Measurements from ENCODE around the gene TOX2. TPM values are rescaled to one million over a fixed set of nuclear protein-coding genes. Genes with fewer than 3 reads are reported as not detected.
A peak's percentile ranks its signal among the peaks of the same experiment; 100 is the strongest.

TOX2 gene
- total and polyA plus RNA-seq, 9 donors: 0.44 to 5.7 (median 2.2) TPM

DNA sequence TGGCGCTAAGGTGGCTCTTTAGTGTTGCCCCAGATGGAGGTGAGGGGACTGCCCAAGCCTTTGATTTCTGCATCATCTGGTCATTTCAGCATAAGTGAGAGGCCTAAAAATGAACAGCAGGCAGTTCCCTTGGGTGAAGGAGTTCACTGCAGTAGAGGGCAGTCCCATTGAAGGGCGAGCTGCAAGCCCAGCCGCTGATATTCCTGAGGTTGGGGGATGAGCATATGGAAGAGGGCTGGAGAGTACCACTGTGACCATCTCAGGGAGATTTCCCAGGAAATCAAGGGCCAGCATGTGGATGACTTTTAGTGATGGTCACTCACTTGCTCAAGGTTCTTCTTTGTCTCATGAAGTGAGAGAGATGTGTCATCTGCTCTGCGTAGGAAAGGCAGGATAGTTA is 9.3 kb downstream of the TOX2 start:
- Histone ChIP-seq H3K9me3 (replicated peaks; ENCODE audit: control insufficient read depth, low read depth, low read length) (no peaks in the 10 kb centered on the region), H3K27me3 (ENCODE audit: control insufficient read depth, insufficient read depth, low read length) (peaks cover 35% of the 10 kb centered on the region), H3K4me3 (ENCODE audit: low read length) (no peak overlapping the region), H3K27ac (ENCODE audit: low read length) (no peak overlapping the region), H3K36me3 (ENCODE audit: control insufficient read depth, insufficient read depth, low read length) (no peaks in the 10 kb centered on the region), H3K4me1 (ENCODE audit: control insufficient read depth, insufficient read depth, low read length) (peaks cover 3% of the 10 kb centered on the region)
- no peak for DNase-seq
- 87% methylated on average over 4 of the region's 4 CpGs for WGBS (ENCODE audit: insufficient coverage)

GRCh38 chr20:43925215-43925614 is 10.6 kb downstream of the TOX2 start:
- H3K4me1 ChIP-seq (ENCODE audit: control insufficient read depth, insufficient read depth, low read length): peaks cover 3% of the 10 kb centered on the region
- no peak for DNase-seq
- peaks cover 31% of the 10 kb centered on the region for H3K27me3 ChIP-seq (ENCODE audit: control insufficient read depth, insufficient read depth, low read length)
- whole genome bisulfite sequencing (ENCODE audit: insufficient coverage): 51% methylated on average over 4 of the region's 10 CpGs
- no peaks in the 10 kb centered on the region for H3K36me3 ChIP-seq (ENCODE audit: control insufficient read depth, insufficient read depth, low read length)
- H3K9me3 ChIP-seq (replicated peaks; ENCODE audit: control insufficient read depth, low read depth, low read length): no peaks in the 10 kb centered on the region
- H3K27ac ChIP-seq (ENCODE audit: low read length): no peak overlapping the region
- H3K4me3 ChIP-seq (ENCODE audit: low read length): no peak overlapping the region

DNA sequence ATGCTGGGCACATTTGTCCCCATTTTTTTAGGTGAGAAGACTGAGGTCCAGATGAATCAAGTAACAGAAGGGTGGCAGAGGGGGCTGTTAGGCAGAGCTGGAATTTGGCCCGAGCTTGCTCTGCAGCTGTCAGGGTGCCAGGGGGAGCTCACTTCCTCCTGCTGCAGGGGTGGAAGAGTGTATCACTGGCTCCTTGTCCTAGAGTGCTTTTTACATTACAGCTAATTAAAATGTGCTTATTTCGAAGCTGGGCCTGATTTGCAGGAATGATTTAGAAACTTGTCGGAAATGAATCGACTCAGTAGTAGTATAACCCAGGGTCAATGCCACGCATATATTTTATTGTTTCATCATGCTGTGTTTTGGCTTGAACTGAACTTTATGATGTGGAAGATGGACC is 11.1 kb downstream of the TOX2 start:
- Histone ChIP-seq H3K4me1 (ENCODE audit: control insufficient read depth, insufficient read depth, low read length) (peaks cover 3% of the 10 kb centered on the region), H3K27me3 (ENCODE audit: control insufficient read depth, insufficient read depth, low read length) (peaks cover 26% of the 10 kb centered on the region), H3K9me3 (replicated peaks; ENCODE audit: control insufficient read depth, low read depth, low read length) (no peaks in the 10 kb centered on the region), H3K27ac (ENCODE audit: low read length) (no peak overlapping the region), H3K36me3 (ENCODE audit: control insufficient read depth, insufficient read depth, low read length) (no peaks in the 10 kb centered on the region), H3K4me3 (ENCODE audit: low read length) (no peak overlapping the region)
- 14% methylated on average over 1 of the region's 5 CpGs for WGBS (ENCODE audit: insufficient coverage)
- DNase-seq: peak; percentile 47

DNA sequence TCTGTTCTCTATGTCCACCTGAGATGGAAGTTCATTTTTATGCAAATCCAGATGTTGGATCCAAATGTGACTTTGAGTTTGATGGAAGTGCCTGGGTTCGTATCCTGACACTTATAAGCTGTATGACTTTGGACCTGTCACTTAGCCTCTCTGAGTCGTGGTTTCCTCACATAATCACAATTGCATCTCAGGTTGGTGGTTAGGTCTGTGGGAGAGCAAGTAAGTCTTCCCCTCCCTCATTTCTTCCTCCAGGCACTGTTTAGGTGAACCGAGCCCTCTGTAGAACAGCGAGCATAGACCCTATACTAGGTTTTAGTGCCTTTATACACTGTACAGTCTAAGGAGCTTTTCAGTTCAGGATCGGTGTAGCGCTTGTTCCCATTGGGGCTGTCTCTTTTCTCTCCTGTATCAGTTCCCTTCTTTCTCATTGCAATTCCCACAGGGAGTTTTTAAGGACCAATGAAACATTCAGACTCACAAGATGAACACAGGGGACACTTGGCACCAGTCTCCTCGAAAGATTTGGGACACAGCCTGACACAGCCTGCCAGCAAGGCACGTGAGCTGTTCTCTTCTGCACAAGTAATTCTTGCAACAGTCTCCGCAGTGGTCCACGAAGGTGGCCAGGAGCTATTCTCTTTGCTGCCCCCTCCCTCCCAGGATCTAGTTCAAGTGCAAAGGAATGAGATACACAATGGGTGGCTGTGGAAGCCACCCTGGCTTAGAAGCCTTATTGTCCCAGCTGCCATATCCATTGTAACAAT is 11.8 kb downstream of the TOX2 start:
- no peaks in the 10 kb centered on the region for H3K36me3 ChIP-seq (ENCODE audit: control insufficient read depth, insufficient read depth, low read length)

GRCh38 chr20:43931976-43932375 is 17.3 kb downstream of the TOX2 start:
- Histone ChIP-seq H3K36me3 (ENCODE audit: control insufficient read depth, insufficient read depth, low read length) (no peaks in the 10 kb centered on the region), H3K27me3 (ENCODE audit: control insufficient read depth, insufficient read depth, low read length) (peaks cover 8% of the 10 kb centered on the region), H3K9me3 (replicated peaks; ENCODE audit: control insufficient read depth, low read depth, low read length) (no peaks in the 10 kb centered on the region), H3K27ac (ENCODE audit: low read length) (no peak overlapping the region), H3K4me1 (ENCODE audit: control insufficient read depth, insufficient read depth, low read length) (peaks cover 3% of the 10 kb centered on the region), H3K4me3 (ENCODE audit: low read length) (no peak overlapping the region)
- no peak for DNase-seq
- WGBS (ENCODE audit: insufficient coverage): 100% methylated on average over 1 of the region's 2 CpGs

More for the DNA sequence above, 11.8 kb downstream of the TOX2 start:
- no peak overlapping the region for H3K4me3 ChIP-seq (ENCODE audit: low read length)
- peaks cover 26% of the 10 kb centered on the region for H3K27me3 ChIP-seq (ENCODE audit: control insufficient read depth, insufficient read depth, low read length)
- no peak for DNase-seq
- WGBS (ENCODE audit: insufficient coverage): 52% methylated on average over 7 of the region's 10 CpGs
- H3K9me3 ChIP-seq (replicated peaks; ENCODE audit: control insufficient read depth, low read depth, low read length): no peaks in the 10 kb centered on the region
- H3K4me1 ChIP-seq (ENCODE audit: control insufficient read depth, insufficient read depth, low read length): peaks cover 3% of the 10 kb centered on the region
- no peak overlapping the region for H3K27ac ChIP-seq (ENCODE audit: low read length)

DNA sequence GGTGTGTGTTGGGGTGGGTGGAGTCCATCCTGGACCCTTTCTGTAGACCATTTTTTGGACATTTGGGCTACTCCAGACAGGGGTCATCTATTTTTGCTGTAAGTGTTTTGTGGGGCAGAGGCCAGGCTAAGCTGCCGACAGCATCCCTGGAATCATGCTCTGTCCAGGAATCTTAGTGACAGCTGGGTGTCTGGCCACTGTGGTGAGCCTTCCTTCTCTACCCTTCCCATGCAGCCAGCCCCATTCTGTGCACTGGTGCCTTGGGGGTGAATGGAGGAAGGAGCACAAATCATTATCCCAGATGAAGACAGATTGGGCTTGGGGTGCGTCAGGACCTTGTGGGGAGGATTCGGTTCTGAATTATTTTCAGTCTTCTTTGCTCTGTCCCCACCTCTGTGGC is 20.2 kb downstream of the TOX2 start:
- Histone ChIP-seq H3K27ac (ENCODE audit: low read length) (no peak overlapping the region), H3K27me3 (ENCODE audit: control insufficient read depth, insufficient read depth, low read length) (peaks cover 4% of the 10 kb centered on the region), H3K4me1 (ENCODE audit: control insufficient read depth, insufficient read depth, low read length) (peaks cover 10% of the 10 kb centered on the region), H3K9me3 (replicated peaks; ENCODE audit: control insufficient read depth, low read depth, low read length) (no peaks in the 10 kb centered on the region), H3K4me3 (ENCODE audit: low read length) (no peak overlapping the region), H3K36me3 (ENCODE audit: control insufficient read depth, insufficient read depth, low read length) (no peaks in the 10 kb centered on the region)
- no CpG with 5 or more reads among the region's 3 CpGs for WGBS (ENCODE audit: insufficient coverage)
- DNase-seq: no peak

DNA sequence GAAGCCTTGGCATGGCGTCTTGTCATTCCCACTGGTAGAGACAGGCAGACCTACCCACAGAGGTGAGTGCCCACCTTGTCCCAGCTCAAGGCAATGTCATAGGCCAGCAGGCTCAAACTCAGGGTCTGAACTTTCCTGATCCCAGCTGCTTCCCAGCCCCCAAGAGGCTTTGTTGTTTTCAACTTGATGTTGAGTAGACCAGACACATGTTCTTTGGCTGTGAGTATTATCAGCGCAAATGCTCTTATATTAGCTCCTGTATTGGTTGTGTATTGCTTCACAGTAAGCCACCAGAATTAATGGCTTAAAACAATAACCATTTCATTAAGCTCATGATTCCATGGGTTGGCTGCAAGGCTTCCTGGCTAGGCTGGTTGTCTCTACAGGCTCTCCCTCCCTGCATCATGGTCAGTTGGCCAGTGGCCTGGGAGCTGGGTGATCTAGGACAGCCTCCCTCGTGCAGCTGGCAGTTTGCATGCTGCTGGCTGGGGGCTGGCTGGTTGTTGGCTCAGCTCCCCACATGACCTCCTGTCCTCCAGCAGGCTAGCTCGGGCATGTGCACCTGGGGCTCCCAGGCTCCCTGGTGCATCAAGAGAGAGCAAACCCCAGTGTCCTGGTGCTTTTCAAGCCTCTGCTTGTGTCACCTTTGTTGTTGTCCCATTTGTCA is 21.6 kb downstream of the TOX2 start:
- no peak overlapping the region for H3K27ac ChIP-seq (ENCODE audit: low read length)
- H3K36me3 ChIP-seq (ENCODE audit: control insufficient read depth, insufficient read depth, low read length): no peaks in the 10 kb centered on the region
- H3K27me3 ChIP-seq (ENCODE audit: control insufficient read depth, insufficient read depth, low read length): peaks cover 9% of the 10 kb centered on the region
- 49% methylated on average over 3 of the region's 4 CpGs for WGBS (ENCODE audit: insufficient coverage)
- no peak for DNase-seq
- H3K4me3 ChIP-seq (ENCODE audit: low read length): no peak overlapping the region
- H3K4me1 ChIP-seq (ENCODE audit: control insufficient read depth, insufficient read depth, low read length): peaks cover 10% of the 10 kb centered on the region
- no peaks in the 10 kb centered on the region for H3K9me3 ChIP-seq (replicated peaks; ENCODE audit: control insufficient read depth, low read depth, low read length)

DNA sequence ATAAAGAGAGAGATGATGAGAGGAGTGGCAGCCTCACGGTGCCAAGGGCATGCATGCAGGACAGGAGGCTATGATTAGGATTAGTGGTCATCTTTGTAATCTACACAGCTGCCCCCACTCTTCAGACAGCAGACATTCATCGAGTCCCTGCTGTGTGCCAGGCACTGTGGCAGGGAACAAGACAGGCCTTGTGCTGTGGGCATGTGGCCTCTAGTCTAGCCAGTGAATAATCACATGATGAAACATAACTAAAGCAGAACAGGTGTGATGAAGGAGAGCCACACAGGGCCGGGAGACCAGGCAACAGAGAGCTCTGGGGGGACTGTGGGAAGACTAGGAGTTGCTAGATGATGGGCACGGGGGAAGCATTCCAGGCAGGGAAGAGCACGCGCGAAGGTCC is 22.2 kb downstream of the TOX2 start:
- H3K4me1 ChIP-seq (ENCODE audit: control insufficient read depth, insufficient read depth, low read length): peaks cover 10% of the 10 kb centered on the region
- no peak for DNase-seq
- H3K4me3 ChIP-seq (ENCODE audit: low read length): no peak overlapping the region
- H3K36me3 ChIP-seq (ENCODE audit: control insufficient read depth, insufficient read depth, low read length): no peaks in the 10 kb centered on the region
- H3K9me3 ChIP-seq (replicated peaks; ENCODE audit: control insufficient read depth, low read depth, low read length): no peaks in the 10 kb centered on the region
- H3K27ac ChIP-seq (ENCODE audit: low read length): no peak overlapping the region
- H3K27me3 ChIP-seq (ENCODE audit: control insufficient read depth, insufficient read depth, low read length): peaks cover 5% of the 10 kb centered on the region
- 76% methylated on average over 5 of the region's 7 CpGs for WGBS (ENCODE audit: insufficient coverage)

- no peak overlapping the region for H3K27ac ChIP-seq (ENCODE audit: low read length)
- WGBS (ENCODE audit: insufficient coverage): 65% methylated on average over 7 of the region's 7 CpGs
- H3K4me1 ChIP-seq (ENCODE audit: control insufficient read depth, insufficient read depth, low read length): peaks cover 10% of the 10 kb centered on the region
- peaks cover 5% of the 10 kb centered on the region for H3K27me3 ChIP-seq (ENCODE audit: control insufficient read depth, insufficient read depth, low read length)
- no peak overlapping the region for H3K4me3 ChIP-seq (ENCODE audit: low read length)
- DNase-seq: no peak
- H3K36me3 ChIP-seq (ENCODE audit: control insufficient read depth, insufficient read depth, low read length): no peaks in the 10 kb centered on the region
- no peaks in the 10 kb centered on the region for H3K9me3 ChIP-seq (replicated peaks; ENCODE audit: control insufficient read depth, low read depth, low read length)
These were observed 22.9 kb downstream of the TOX2 start for GRCh38 chr20:43937591-43937990.

DNA sequence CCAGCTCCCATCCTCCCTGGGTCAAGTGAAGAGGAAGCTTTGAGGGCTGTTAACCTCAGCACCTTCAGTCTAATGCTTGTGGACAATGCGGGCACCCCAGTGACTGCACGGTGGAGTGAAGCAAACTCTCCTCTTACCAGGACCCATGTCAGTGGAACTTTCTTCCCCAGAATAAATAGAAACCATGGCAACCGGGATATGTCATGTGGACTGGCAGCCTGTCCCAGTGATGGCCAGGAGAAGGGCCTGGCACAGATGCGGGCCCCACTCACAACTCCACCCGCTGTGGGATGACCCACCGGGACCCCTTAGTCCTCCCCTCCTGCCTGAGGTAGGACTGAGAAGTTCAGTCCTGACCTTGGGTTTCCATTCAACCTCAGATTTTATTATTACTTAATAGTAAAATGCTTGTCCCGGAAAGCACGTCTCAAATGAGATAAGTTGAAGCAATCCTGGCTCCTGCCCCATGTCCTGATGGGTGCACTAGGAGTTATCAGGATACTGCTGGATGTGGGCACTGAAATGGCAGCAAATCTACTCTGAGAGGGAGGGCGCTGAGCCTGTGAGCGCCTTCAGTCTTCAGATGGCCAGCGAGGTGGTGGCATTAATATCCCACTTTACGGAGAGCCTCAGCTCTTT is 23.5 kb downstream of the TOX2 start:
- peaks cover 14% of the 10 kb centered on the region for H3K4me1 ChIP-seq (ENCODE audit: control insufficient read depth, insufficient read depth, low read length)
- WGBS (ENCODE audit: insufficient coverage): 84% methylated on average over 8 of the region's 12 CpGs

More for the DNA sequence above, 23.5 kb downstream of the TOX2 start:
- Histone ChIP-seq H3K27me3 (ENCODE audit: control insufficient read depth, insufficient read depth, low read length) (peaks cover 5% of the 10 kb centered on the region), H3K9me3 (replicated peaks; ENCODE audit: control insufficient read depth, low read depth, low read length) (no peaks in the 10 kb centered on the region), H3K36me3 (ENCODE audit: control insufficient read depth, insufficient read depth, low read length) (no peaks in the 10 kb centered on the region), H3K27ac (ENCODE audit: low read length) (no peak overlapping the region), H3K4me3 (ENCODE audit: low read length) (no peak overlapping the region)
- no peak for DNase-seq

Data from muscle of leg (tissue), 11 donors.